OCI-LY1 (cell line): ENCODE results near the gene SMAD9.

ENCODE experiments used
- EZH2 ChIP-seq: fragments of 200-600 bp; sonication (generic), shearing (Covaris generic); IDR thresholded peaks from 2 replicates; pipeline ENCODE4 v1.8.0; 2017; ENCODE audit warnings: borderline replicate concordance, mixed run types, mild to moderate bottlenecking, antibody characterized with exemption, low read length, moderate library complexity, mixed read lengths
- TF ChIP-seq, protein P1 (sequence below): fragments of 200-600 bp; sonication (generic), shearing (Covaris generic); IDR thresholded peaks from 2 replicates; pipeline ENCODE4 v1.5.1; 2017; ENCODE audit warnings: mild to moderate bottlenecking, antibody characterized with exemption, low read length, moderate library complexity, mixed read lengths

DNA sequence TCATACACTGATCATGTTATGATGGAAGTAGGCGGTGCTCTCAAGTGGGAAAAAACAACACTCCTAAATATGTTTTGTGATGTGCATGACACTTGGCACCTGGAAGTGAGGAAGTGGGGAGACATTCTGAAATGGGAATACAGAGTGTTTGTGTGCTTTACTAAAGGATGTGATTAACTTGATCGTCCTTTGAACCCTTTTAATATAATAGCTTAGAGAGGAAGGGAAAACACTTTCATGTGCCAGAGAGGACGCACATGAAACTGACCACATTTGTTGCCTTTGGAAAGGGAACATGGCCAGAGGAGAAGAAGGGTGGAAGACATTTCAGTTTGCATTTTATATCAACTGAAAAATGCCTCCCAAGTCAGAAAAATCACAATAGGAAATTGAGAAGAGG lies 31.4 kb downstream of the SMAD9 start:
- TF ChIP-seq, protein P1, sequence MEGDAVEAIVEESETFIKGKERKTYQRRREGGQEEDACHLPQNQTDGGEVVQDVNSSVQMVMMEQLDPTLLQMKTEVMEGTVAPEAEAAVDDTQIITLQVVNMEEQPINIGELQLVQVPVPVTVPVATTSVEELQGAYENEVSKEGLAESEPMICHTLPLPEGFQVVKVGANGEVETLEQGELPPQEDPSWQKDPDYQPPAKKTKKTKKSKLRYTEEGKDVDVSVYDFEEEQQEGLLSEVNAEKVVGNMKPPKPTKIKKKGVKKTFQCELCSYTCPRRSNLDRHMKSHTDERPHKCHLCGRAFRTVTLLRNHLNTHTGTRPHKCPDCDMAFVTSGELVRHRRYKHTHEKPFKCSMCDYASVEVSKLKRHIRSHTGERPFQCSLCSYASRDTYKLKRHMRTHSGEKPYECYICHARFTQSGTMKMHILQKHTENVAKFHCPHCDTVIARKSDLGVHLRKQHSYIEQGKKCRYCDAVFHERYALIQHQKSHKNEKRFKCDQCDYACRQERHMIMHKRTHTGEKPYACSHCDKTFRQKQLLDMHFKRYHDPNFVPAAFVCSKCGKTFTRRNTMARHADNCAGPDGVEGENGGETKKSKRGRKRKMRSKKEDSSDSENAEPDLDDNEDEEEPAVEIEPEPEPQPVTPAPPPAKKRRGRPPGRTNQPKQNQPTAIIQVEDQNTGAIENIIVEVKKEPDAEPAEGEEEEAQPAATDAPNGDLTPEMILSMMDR = no peak
- TF ChIP-seq EZH2 = no peak
